Activated T-cell treated with anti-CD3 and anti-CD28 coated beads for 24 hours (primary cell): ENCODE results near the gene BCAS1.
A peak's percentile ranks its signal among the peaks of the same experiment; 100 is the strongest.
"Not testable (repeated sequence)": the region's sequence is repeated elsewhere in the genome, so short reads cannot be mapped to it uniquely, and the experiment has no call there.

Source experiments
- DNase-seq: peaks from one replicate; pipeline ENCODE4 v3.0.0-alpha.2; 2020; ENCODE audit warnings: low read depth

Gene BCAS1

GRCh38 chr20:53941680-53942471 is 128.5 kb downstream of the BCAS1 start:
- DNase-seq = no peak

GRCh38 chr20:53940907-53941545 is 129.4 kb downstream of the BCAS1 start:
- DNase-seq = no peak

- no peak for DNase-seq
Measured at GRCh38 chr20:53940360-53940702, 130.1 kb downstream of the BCAS1 start.

GRCh38 chr20:53939572-53940359 is 130.6 kb downstream of the BCAS1 start:
- peak; percentile 60 for DNase-seq

- no peak for DNase-seq
Measured at GRCh38 chr20:53939190-53939571, 131.2 kb downstream of the BCAS1 start.

- DNase-seq = no peak
Measured at GRCh38 chr20:53938739-53939138, 131.7 kb downstream of the BCAS1 start.

GRCh38 chr20:53937929-53938367 is 132.4 kb downstream of the BCAS1 start:
- no peak for DNase-seq

- no peak for DNase-seq
Measured at GRCh38 chr20:53937339-53937741, 133.1 kb downstream of the BCAS1 start.

- DNase-seq = no peak
Measured at GRCh38 chr20:53935344-53936084, 134.9 kb downstream of the BCAS1 start.

GRCh38 chr20:53934421-53935343 is 135.7 kb downstream of the BCAS1 start:
- no peak for DNase-seq

- DNase-seq = no peak
Measured at GRCh38 chr20:53933232-53933846, 137.1 kb downstream of the BCAS1 start.

GRCh38 chr20:53932655-53933192 is 137.7 kb downstream of the BCAS1 start:
- DNase-seq = not testable (repeated sequence)

- no peak for DNase-seq
Measured at GRCh38 chr20:53931597-53931996, 138.8 kb downstream of the BCAS1 start.

GRCh38 chr20:53930651-53931504 is 139.5 kb downstream of the BCAS1 start:
- no peak for DNase-seq

- no peak for DNase-seq
Measured at GRCh38 chr20:53929974-53930650, 140.3 kb downstream of the BCAS1 start.

GRCh38 chr20:53929399-53929798 is 141.0 kb downstream of the BCAS1 start:
- no peak for DNase-seq

- DNase-seq = no peak
Measured at GRCh38 chr20:53927990-53928389, 142.4 kb downstream of the BCAS1 start.

GRCh38 chr20:53926428-53927028 is 143.9 kb downstream of the BCAS1 start:
- peak; percentile 33 for DNase-seq
